HepG2 (cell line): ENCODE results near the gene CCDC142. TPM values are rescaled to one million over a fixed set of nuclear protein-coding genes. Genes with fewer than 3 reads are reported as not detected.

Experiments used
- CEBPB ChIP-seq: IDR thresholded peaks from 2 replicates; pipeline ENCODE4 v1.6.1; 2011; ENCODE audit warnings: low read depth, low read length, improper control_type of control experiment, borderline replicate concordance
- EZH2 ChIP-seq: conservative IDR thresholded peaks from 2 replicates; pipeline ENCODE4 v1.6.1; 2012; ENCODE audit warnings: mild to moderate bottlenecking, low read depth, low read length, moderate library complexity
- NCOA1 ChIP-seq: sonication (generic); formaldehyde crosslinking; IDR thresholded peaks from 2 replicates; pipeline ENCODE4 v1.9.0; 2021; ENCODE audit warnings: missing genetic modification reagents
- NFE2L1 ChIP-seq: sonication (generic); formaldehyde crosslinking; IDR thresholded peaks from 2 replicates; pipeline ENCODE4 v1.4.0; 2020; ENCODE audit warnings: missing genetic modification reagents, mild to moderate bottlenecking, borderline replicate concordance
- NKX3-1 ChIP-seq: sonication (generic); formaldehyde crosslinking; IDR thresholded peaks from 2 replicates; pipeline ENCODE4 v1.5.0; 2020; ENCODE audit warnings: missing genetic modification reagents
- RFX5 ChIP-seq: IDR thresholded peaks from 2 replicates; pipeline ENCODE4 v1.6.1; 2011; ENCODE audit warnings: low read depth, low read length, improper control_type of control experiment
- SAP130 ChIP-seq: IDR thresholded peaks from 2 replicates; pipeline ENCODE4 v1.6.1; 2016; ENCODE audit warnings: low read depth
- SNAI1 ChIP-seq: sonication (generic); formaldehyde crosslinking; IDR thresholded peaks from 2 replicates; pipeline ENCODE4 v1.5.0; 2020; ENCODE audit warnings: mild to moderate bottlenecking, missing genetic modification reagents, borderline replicate concordance
- ZBTB20 ChIP-seq: sonication (generic); formaldehyde crosslinking; IDR thresholded peaks from 2 replicates; pipeline ENCODE4 v1.8.1; 2023; ENCODE audit warnings: missing genetic modification reagents, low read depth, mild to moderate bottlenecking, borderline replicate concordance
- ZNF12 ChIP-seq: sonication (generic); formaldehyde crosslinking; IDR thresholded peaks from 2 replicates; pipeline ENCODE4 v1.5.0; 2020; ENCODE audit warnings: missing genetic modification reagents
- ZNF143 ChIP-seq: sonication (generic); formaldehyde crosslinking; IDR thresholded peaks from 2 replicates; pipeline ENCODE4 v1.4.0; 2020; ENCODE audit warnings: missing genetic modification reagents
- ZNF354B ChIP-seq: sonication (generic); formaldehyde crosslinking; IDR thresholded peaks from 2 replicates; pipeline ENCODE4 v1.8.0; 2022; ENCODE audit warnings: mild to moderate bottlenecking, missing genetic modification reagents
- ZNF446 ChIP-seq: sonication (generic); formaldehyde crosslinking; IDR thresholded peaks from 2 replicates; pipeline ENCODE4 v1.5.0; 2020; ENCODE audit warnings: mild to moderate bottlenecking, missing genetic modification reagents
- ZNF737 ChIP-seq: sonication (generic); formaldehyde crosslinking; IDR thresholded peaks from 2 replicates; pipeline ENCODE4 v1.5.0; 2020; ENCODE audit warnings: missing genetic modification reagents, mild to moderate bottlenecking, borderline replicate concordance
- polyA plus RNA-seq, 8 experiments: library from polyadenylated mRNA; depleted of rRNA in 3 of 8; stranded (reverse) in 7 of 8; unstranded in 1 of 8; fragments of >200 nt; fragmentation: Illumina TruSeq in 4 of 8; extraction: Trizol in 4 of 8; gene quantifications; 2 replicates each; pipeline versions ENCODE4 v1.2.1 to v1.2.3, GENCODE V29; 2011 to 2016; ENCODE audit warnings: low read depth in 4 of 8, missing spikeins in 1 of 8, mixed read lengths in 1 of 8; ENCODE audit not compliant: insufficient read depth in 1 of 8
- total RNA-seq, 5 experiments: library from RNA; depleted of rRNA; stranded (reverse); fragments of >200 nt; fragmentation: Illumina TruSeq; extraction: Trizol; gene quantifications; 2 replicates each; pipeline ENCODE4 v1.2.3, GENCODE V29; 2016; ENCODE audit warnings: low read depth in 1 of 5
- TF ChIP-seq, protein P1 (sequence below): sonication (generic); formaldehyde crosslinking; IDR thresholded peaks from 2 replicates; pipeline ENCODE4 v1.9.0; 2021; ENCODE audit warnings: missing genetic modification reagents, borderline replicate concordance
- TF ChIP-seq, protein P2 (sequence below): sonication (generic); formaldehyde crosslinking; IDR thresholded peaks from 2 replicates; pipeline ENCODE4 v1.4.0; 2020; ENCODE audit warnings: missing genetic modification reagents, low read depth, mild to moderate bottlenecking, borderline replicate concordance
- TF ChIP-seq, protein P3 (sequence below): sonication (generic); formaldehyde crosslinking; conservative IDR thresholded peaks from 2 replicates; pipeline ENCODE4 v1.4.0; 2020; ENCODE audit warnings: missing genetic modification reagents
- TF ChIP-seq, protein P4 (sequence below): IDR thresholded peaks from 2 replicates; pipeline ENCODE4 v1.6.1; 2012; ENCODE audit warnings: low read depth, low read length, improper control_type of control experiment
- TF ChIP-seq, protein P5 (sequence below): sonication (generic); formaldehyde crosslinking; IDR thresholded peaks from 2 replicates; pipeline ENCODE4 v1.4.0; 2020; ENCODE audit warnings: missing genetic modification reagents, borderline replicate concordance
- TF ChIP-seq, protein P6 (sequence below): sonication (generic); formaldehyde crosslinking; IDR thresholded peaks from 2 replicates; pipeline ENCODE4 v1.4.0; 2020; ENCODE audit warnings: mild to moderate bottlenecking, missing genetic modification reagents

CCDC142 gene
- total and polyA plus RNA-seq, 2 of the 13 experiments (the other 11 are each of a cell fraction or from before 2014, with no cell fraction given) = 14.7 to 30.4 TPM

DNA sequence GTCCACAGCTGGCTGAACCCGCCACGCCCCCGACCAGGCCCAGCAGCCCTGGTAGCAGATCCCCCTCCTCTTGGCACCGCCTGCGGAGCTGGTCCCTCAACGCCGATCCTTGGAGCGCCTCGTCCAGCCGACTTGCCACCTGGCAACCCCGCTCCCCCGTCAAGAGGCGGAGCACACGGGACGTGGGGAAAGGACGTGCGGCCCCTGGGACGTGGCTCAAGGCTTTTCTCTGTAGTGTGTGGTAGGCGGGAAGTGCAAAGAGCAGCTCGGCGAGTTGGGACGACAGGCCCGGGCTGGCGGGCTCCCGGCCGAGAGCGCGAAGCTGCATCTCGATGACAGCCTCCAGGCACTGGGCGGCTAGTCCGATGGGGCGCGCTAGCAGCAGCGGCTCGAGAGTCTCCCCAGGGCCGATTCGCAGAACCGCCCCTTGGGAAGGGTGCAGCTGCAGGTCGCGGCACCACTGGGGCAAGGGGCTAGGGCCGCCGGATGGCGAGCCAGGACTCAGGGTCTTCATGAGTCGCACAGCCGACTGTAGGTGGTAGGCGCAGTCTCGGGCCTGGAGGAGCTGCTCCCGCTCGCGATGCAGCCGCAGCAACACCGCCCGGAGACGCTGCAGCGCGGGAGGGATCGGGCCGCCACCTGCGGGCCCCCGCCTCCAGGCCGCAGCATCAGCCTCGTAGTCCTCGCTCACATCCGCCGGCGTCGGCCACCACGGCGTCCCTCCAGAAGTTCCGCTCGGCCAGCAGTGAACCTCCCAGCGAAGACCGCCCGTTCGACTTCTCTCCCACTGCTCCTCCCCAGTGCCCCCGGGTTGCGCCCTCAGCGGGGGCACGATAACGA lies 617 bp downstream of the CCDC142 start (continued):
- TF ChIP-seq, protein P1, sequence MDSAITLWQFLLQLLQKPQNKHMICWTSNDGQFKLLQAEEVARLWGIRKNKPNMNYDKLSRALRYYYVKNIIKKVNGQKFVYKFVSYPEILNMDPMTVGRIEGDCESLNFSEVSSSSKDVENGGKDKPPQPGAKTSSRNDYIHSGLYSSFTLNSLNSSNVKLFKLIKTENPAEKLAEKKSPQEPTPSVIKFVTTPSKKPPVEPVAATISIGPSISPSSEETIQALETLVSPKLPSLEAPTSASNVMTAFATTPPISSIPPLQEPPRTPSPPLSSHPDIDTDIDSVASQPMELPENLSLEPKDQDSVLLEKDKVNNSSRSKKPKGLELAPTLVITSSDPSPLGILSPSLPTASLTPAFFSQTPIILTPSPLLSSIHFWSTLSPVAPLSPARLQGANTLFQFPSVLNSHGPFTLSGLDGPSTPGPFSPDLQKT (CRISPR knock-in tag) = no peak
- TF ChIP-seq, protein P2, sequence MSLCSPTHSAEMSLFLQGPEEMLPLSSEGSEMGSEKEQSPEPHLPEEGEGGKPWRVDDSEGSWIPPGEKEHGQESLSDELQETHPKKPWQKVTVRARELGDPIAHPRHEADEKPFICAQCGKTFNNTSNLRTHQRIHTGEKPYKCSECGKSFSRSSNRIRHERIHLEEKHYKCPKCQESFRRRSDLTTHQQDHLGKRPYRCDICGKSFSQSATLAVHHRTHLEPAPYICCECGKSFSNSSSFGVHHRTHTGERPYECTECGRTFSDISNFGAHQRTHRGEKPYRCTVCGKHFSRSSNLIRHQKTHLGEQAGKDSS = peak; percentile 11; the same call in 1 of the 2 replicates
- TF ChIP-seq SNAI1 (peak; percentile 98), EZH2 (no peak), ZNF143 (CRISPR knock-in tag) (no peak; the same call in 1 of the 2 replicates), ZNF737 (CRISPR knock-in tag) (no peak), NFE2L1 (CRISPR knock-in tag) (peak; percentile 70; the same call in 1 of the 2 replicates), ZNF12 (no peak), NKX3-1 (no peak; the same call in 1 of the 2 replicates), ZBTB20 (no peak; the same call in 1 of the 2 replicates), CEBPB (no peak), SAP130 (CRISPR knock-in tag) (peak; percentile 36; the same call in 1 of the 2 replicates), NCOA1 (no peak), ZNF446 (CRISPR knock-in tag) (peak; percentile 21; the same call in 1 of the 2 replicates), ZNF354B (CRISPR knock-in tag) (no peak; the same call in none of the 2 replicates), RFX5 (no peak)
- TF ChIP-seq, protein P3, sequence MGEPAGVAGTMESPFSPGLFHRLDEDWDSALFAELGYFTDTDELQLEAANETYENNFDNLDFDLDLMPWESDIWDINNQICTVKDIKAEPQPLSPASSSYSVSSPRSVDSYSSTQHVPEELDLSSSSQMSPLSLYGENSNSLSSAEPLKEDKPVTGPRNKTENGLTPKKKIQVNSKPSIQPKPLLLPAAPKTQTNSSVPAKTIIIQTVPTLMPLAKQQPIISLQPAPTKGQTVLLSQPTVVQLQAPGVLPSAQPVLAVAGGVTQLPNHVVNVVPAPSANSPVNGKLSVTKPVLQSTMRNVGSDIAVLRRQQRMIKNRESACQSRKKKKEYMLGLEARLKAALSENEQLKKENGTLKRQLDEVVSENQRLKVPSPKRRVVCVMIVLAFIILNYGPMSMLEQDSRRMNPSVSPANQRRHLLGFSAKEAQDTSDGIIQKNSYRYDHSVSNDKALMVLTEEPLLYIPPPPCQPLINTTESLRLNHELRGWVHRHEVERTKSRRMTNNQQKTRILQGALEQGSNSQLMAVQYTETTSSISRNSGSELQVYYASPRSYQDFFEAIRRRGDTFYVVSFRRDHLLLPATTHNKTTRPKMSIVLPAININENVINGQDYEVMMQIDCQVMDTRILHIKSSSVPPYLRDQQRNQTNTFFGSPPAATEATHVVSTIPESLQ (CRISPR knock-in tag) = 0 out of 2 replicates have a peak, but pooled peaks have one; percentile 17
- TF ChIP-seq, protein P4, sequence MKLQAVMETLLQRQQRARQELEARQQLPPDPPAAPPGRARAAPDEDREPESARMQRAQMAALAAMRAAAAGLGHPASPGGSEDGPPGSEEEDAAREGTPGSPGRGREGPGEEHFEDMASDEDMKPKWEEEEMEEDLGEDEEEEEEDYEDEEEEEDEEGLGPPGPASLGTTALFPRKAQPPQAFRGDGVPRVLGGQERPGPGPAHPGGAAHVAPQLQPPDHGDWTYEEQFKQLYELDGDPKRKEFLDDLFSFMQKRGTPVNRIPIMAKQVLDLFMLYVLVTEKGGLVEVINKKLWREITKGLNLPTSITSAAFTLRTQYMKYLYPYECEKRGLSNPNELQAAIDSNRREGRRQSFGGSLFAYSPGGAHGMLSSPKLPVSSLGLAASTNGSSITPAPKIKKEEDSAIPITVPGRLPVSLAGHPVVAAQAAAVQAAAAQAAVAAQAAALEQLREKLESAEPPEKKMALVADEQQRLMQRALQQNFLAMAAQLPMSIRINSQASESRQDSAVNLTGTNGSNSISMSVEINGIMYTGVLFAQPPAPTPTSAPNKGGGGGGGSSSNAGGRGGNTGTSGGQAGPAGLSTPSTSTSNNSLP = no peak
- TF ChIP-seq, protein P5, sequence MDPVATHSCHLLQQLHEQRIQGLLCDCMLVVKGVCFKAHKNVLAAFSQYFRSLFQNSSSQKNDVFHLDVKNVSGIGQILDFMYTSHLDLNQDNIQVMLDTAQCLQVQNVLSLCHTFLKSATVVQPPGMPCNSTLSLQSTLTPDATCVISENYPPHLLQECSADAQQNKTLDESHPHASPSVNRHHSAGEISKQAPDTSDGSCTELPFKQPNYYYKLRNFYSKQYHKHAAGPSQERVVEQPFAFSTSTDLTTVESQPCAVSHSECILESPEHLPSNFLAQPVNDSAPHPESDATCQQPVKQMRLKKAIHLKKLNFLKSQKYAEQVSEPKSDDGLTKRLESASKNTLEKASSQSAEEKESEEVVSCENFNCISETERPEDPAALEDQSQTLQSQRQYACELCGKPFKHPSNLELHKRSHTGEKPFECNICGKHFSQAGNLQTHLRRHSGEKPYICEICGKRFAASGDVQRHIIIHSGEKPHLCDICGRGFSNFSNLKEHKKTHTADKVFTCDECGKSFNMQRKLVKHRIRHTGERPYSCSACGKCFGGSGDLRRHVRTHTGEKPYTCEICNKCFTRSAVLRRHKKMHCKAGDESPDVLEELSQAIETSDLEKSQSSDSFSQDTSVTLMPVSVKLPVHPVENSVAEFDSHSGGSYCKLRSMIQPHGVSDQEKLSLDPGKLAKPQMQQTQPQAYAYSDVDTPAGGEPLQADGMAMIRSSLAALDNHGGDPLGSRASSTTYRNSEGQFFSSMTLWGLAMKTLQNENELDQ (CRISPR knock-in tag) = no peak
- TF ChIP-seq, protein P6, sequence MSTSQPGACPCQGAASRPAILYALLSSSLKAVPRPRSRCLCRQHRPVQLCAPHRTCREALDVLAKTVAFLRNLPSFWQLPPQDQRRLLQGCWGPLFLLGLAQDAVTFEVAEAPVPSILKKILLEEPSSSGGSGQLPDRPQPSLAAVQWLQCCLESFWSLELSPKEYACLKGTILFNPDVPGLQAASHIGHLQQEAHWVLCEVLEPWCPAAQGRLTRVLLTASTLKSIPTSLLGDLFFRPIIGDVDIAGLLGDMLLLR (CRISPR knock-in tag) = peak; percentile 82
